ENCODE results near the gene THEMIS.
"Not testable (repeated sequence)": the region's sequence is repeated elsewhere in the genome, so short reads cannot be mapped to it uniquely, and the experiment has no call there.

Gene THEMIS

GRCh38 chr6:127914240-127914639 lies 13.4 kb upstream of the THEMIS start:
- DNase-seq (ENCODE audit: low spot score): no peak

- DNase-seq (ENCODE audit: low spot score): no peak
These were observed 12.1 kb upstream of the THEMIS start for GRCh38 chr6:127912914-127913313.

- DNase-seq (ENCODE audit: low spot score): no peak
These were observed 7.2 kb upstream of the THEMIS start for GRCh38 chr6:127907960-127908640.

GRCh38 chr6:127904160-127904559 lies 3.3 kb upstream of the THEMIS start:
- DNase-seq (ENCODE audit: low spot score): no peak

- DNase-seq (ENCODE audit: low spot score): peak; percentile 70
These were observed 2.1 kb upstream of the THEMIS start for GRCh38 chr6:127902933-127903332.

- no peak for DNase-seq (ENCODE audit: low spot score)
These were observed 3.4 kb downstream of the THEMIS start for GRCh38 chr6:127897484-127897883.

GRCh38 chr6:127894051-127894450 lies 6.8 kb downstream of the THEMIS start:
- DNase-seq (ENCODE audit: low spot score): no peak

- DNase-seq (ENCODE audit: low spot score): no peak
These were observed 7.3 kb downstream of the THEMIS start for GRCh38 chr6:127893541-127893940.

- no peak for DNase-seq (ENCODE audit: low spot score)
These were observed 9.0 kb downstream of the THEMIS start for GRCh38 chr6:127891731-127892326.

GRCh38 chr6:127886603-127887002 lies 14.3 kb downstream of the THEMIS start:
- no peak for DNase-seq (ENCODE audit: low spot score)

GRCh38 chr6:127884134-127884533 lies 16.7 kb downstream of the THEMIS start:
- no peak for DNase-seq (ENCODE audit: low spot score)

- not testable (repeated sequence) for DNase-seq (ENCODE audit: low spot score)
These were observed 18.9 kb downstream of the THEMIS start for GRCh38 chr6:127881949-127882348.

GRCh38 chr6:127880429-127880828 lies 20.4 kb downstream of the THEMIS start:
- DNase-seq (ENCODE audit: low spot score): no peak

- peak; percentile 46 for DNase-seq (ENCODE audit: low spot score)
These were observed 21.2 kb downstream of the THEMIS start for GRCh38 chr6:127879685-127880084.

- no peak for DNase-seq (ENCODE audit: low spot score)
These were observed 22.7 kb downstream of the THEMIS start for GRCh38 chr6:127878115-127878514.

GRCh38 chr6:127877231-127877630 lies 23.6 kb downstream of the THEMIS start:
- no peak for DNase-seq (ENCODE audit: low spot score)

GRCh38 chr6:127869772-127870404 lies 31.0 kb downstream of the THEMIS start:
- no peak for DNase-seq (ENCODE audit: low spot score)

GRCh38 chr6:127869183-127869582 lies 31.7 kb downstream of the THEMIS start:
- DNase-seq (ENCODE audit: low spot score): no peak

- DNase-seq (ENCODE audit: low spot score): no peak
These were observed 32.5 kb downstream of the THEMIS start for GRCh38 chr6:127868338-127868737.

- DNase-seq (ENCODE audit: low spot score): no peak
These were observed 34.1 kb downstream of the THEMIS start for GRCh38 chr6:127866766-127867165.

GRCh38 chr6:127865108-127865507 lies 35.8 kb downstream of the THEMIS start:
- DNase-seq (ENCODE audit: low spot score): no peak

GRCh38 chr6:127864701-127865100 lies 36.2 kb downstream of the THEMIS start:
- no peak for DNase-seq (ENCODE audit: low spot score)

- DNase-seq (ENCODE audit: low spot score): no peak
These were observed 40.1 kb downstream of the THEMIS start for GRCh38 chr6:127860723-127861122.

Measured in SK-N-DZ (cell line).